Skeletal muscle cell (primary cell): ENCODE measurements around the gene NSA2.

Source experiments
- DNase-seq: peaks from one replicate; pipeline ENCODE4 v3.0.0-alpha.2; 2010; ENCODE audit warnings: low read depth
- H3K4me3 ChIP-seq: 2 replicates; pipeline ENCODE4 v1.5.1; 2011; ENCODE audit warnings: low read depth, mild to moderate bottlenecking, control low read depth, low read length, moderate library complexity

The NSA2 gene

GRCh38 chr5:74801941-74802340 lies 34.9 kb downstream of the NSA2 start:
- H3K4me3 ChIP-seq, result no peak overlapping the region
- no peak for DNase-seq

- no peak for DNase-seq
- no peak overlapping the region for H3K4me3 ChIP-seq
Measured at GRCh38 chr5:74810915-74811314, 43.9 kb downstream of the NSA2 start.

- H3K4me3 ChIP-seq, result no peak overlapping the region
- no peak for DNase-seq
Measured at GRCh38 chr5:74816875-74817274, 49.8 kb downstream of the NSA2 start.

- DNase-seq, result no peak
- no peak overlapping the region for H3K4me3 ChIP-seq
Measured at GRCh38 chr5:74822288-74822687, 55.2 kb downstream of the NSA2 start.

GRCh38 chr5:74829413-74829812 lies 62.4 kb downstream of the NSA2 start:
- DNase-seq, result no peak
- H3K4me3 ChIP-seq, result no peak overlapping the region
